Measurements from ENCODE around the gene UGT1A1.

Gene UGT1A1

DNA sequence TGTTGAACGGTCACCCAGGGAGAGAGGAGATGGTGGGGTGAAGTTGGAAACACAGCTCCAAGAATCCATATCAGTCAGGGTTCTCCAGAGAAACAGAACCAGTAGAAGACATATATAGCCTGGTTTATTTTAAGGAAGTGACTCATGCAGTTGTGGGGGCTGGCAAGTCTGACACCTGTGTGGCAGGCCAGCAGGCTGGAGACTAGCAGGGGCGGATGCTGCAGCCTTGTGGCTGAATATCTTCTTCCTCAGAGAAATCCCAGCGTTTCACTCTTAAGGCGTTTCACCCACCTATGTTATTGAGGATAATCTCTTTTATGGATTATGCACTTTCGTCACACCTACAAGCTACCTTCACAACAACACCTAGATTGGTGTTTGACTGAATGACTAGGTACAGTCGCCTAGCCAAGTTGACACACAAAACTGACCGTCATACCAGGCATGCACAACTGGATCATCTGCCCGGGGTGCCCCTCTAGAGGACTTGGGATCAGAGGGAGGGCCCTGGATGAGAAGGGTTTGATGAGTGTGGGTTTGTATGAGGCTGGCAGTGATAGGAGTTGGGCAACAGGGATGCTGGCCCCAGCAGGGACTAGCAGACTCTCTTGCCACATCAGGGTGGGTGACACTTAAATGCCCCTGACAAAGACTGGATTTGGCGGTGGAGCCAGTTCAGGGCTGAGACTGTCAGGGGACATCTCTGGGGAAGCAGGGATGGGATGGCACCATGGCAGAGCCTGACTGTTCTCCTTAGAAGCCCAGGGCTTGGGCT, 41.5 kb downstream of the UGT1A1 start:
- Histone ChIP-seq H3K9me3 (ENCODE audit: control insufficient read depth, insufficient read depth, low read length) (no peaks in the 10 kb centered on the region), H3K9ac (ENCODE audit: low read depth, low read length) (no peak overlapping the region), H3K36me3 (ENCODE audit: control insufficient read depth, insufficient read depth, low read length) (no peaks in the 10 kb centered on the region), H3K4me1 (ENCODE audit: control insufficient read depth, insufficient read depth, low read length) (no peaks in the 10 kb centered on the region), H3K4me3 (ENCODE audit: low read depth, low read length) (no peak overlapping the region), H3K27me3 (ENCODE audit: control insufficient read depth, insufficient read depth, low read length) (no peaks in the 10 kb centered on the region)

DNA sequence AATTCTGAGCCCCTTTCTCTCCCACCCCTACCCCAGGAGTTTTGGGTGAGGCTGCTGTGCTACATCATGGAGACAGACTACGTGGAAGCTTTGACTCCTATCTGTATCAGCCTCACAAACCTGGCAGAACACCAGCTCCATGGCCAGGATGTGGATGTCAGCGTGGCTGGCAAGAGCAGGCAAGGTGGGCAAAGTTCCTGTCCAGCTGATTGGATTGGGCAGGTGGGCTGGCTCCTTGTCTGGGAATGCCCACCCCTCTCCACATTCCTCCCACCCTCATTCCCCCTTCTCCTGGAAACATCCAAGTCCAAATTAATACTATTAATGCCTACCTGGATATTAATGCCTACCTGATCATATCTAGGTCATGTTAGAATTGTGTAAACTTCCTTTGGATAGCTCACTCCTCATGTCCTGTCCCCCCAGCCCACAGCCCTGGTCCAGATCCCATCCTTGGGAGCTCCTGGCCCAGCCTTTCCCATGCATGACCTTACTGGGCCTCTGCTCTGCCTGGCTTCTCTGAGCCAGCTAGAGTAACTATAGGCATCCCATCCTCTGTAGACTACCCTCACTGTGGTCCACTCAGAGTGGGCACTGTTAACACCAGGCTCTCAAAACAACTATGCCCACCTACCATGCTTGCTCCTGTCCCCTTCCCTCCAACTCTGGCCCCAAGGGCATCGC, 42.2 kb downstream of the UGT1A1 start:
- H3K9ac ChIP-seq (ENCODE audit: low read depth, low read length): no peak overlapping the region
- H3K36me3 ChIP-seq (ENCODE audit: control insufficient read depth, insufficient read depth, low read length): no peaks in the 10 kb centered on the region
- no peaks in the 10 kb centered on the region for H3K27me3 ChIP-seq (ENCODE audit: control insufficient read depth, insufficient read depth, low read length)
- no peaks in the 10 kb centered on the region for H3K4me1 ChIP-seq (ENCODE audit: control insufficient read depth, insufficient read depth, low read length)
- no peaks in the 10 kb centered on the region for H3K9me3 ChIP-seq (ENCODE audit: control insufficient read depth, insufficient read depth, low read length)
- H3K4me3 ChIP-seq (ENCODE audit: low read depth, low read length): no peak overlapping the region

DNA sequence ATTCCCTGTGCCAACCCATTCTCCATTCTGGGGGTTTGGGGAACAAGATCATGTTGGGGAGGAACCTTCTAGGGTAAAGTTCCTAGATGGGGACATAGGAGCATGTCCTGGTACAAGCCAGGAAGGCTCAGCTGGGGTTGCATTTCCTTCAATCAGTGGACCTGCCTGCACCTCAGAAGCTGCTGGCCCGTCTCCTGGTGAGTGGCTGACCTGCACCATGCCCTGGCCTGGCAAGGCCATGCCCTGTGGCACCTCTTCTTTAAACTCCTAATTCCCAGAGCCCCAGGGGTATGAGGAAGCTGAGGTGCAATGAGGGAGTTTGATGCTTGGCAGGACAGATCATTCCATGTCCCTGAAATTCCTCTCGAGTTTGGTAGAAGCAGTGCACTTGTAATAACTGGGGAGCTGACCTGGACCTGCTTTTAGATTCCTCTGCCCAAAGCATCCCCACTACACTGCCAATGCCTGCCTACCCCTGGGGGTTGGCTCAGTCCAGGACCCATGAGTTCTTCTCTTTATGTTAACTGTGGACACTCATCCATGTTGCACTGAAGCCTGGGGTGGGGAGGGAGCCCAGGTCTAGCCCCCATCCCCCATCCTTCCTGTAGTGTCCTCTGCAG, 43.3 kb downstream of the UGT1A1 start:
- H3K27me3 ChIP-seq (ENCODE audit: control insufficient read depth, insufficient read depth, low read length): no peaks in the 10 kb centered on the region
- no peaks in the 10 kb centered on the region for H3K4me1 ChIP-seq (ENCODE audit: control insufficient read depth, insufficient read depth, low read length)
- H3K9me3 ChIP-seq (ENCODE audit: control insufficient read depth, insufficient read depth, low read length): no peaks in the 10 kb centered on the region
- H3K9ac ChIP-seq (ENCODE audit: low read depth, low read length): no peak overlapping the region
- H3K36me3 ChIP-seq (ENCODE audit: control insufficient read depth, insufficient read depth, low read length): no peaks in the 10 kb centered on the region
- no peak overlapping the region for H3K4me3 ChIP-seq (ENCODE audit: low read depth, low read length)

DNA sequence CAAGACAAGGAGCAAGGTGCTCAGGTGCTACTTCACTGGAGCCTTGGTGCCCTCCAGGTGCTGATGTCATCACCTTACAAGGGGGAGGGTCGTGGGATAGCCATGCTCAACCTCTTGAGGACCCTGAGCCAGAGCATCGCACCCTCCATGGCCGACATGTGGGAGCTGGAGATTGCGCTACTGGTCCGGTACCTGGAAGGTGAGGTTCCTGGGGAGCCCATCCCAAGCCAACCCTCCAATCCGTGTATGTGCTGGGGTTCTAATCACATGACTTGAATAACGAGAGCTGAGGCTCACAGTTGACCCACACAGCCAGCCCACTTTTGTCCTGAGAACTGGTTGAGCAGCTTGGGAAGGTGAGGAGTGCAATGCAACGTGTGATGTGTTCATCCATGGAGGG, 43.9 kb downstream of the UGT1A1 start:
- Histone ChIP-seq H3K9me3 (ENCODE audit: control insufficient read depth, insufficient read depth, low read length) (no peaks in the 10 kb centered on the region), H3K9ac (ENCODE audit: low read depth, low read length) (no peak overlapping the region), H3K4me3 (ENCODE audit: low read depth, low read length) (no peak overlapping the region), H3K36me3 (ENCODE audit: control insufficient read depth, insufficient read depth, low read length) (no peaks in the 10 kb centered on the region), H3K4me1 (ENCODE audit: control insufficient read depth, insufficient read depth, low read length) (no peaks in the 10 kb centered on the region), H3K27me3 (ENCODE audit: control insufficient read depth, insufficient read depth, low read length) (no peaks in the 10 kb centered on the region)

DNA sequence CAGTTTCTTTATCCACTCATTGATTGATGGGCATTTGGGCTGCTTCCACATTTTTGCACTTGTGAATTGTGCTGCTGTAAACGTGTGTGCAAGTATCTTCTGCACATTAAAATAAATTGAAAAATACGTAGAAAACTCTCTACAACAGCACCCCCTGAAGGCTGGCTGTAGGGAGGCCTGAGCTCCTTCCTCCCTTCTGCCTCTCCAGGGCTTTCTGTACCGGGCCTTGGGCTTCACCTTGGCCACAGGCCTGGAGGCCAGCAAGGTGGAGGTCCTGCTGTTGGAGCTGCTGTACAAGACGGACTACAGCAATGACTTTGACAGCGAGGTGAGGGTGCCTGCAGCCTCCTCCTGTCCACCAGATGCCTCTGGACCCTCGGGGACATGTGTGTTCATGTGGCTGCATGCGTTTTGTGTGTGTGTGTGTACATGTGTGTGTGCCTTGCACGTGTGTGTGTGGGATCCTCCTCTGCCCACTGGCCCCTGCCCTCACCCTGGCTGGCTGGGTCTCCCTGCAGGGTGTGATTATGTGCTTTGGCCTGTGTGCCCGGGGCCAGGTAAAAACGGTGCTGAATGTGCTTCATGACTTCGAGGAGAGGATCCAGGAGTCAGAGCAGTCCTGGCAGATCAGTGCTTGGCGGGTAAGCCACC, 47.3 kb downstream of the UGT1A1 start:
- H3K9ac ChIP-seq (ENCODE audit: low read depth, low read length): no peak overlapping the region
- H3K4me3 ChIP-seq (ENCODE audit: low read depth, low read length): no peak overlapping the region
- H3K27me3 ChIP-seq (ENCODE audit: control insufficient read depth, insufficient read depth, low read length): no peaks in the 10 kb centered on the region
- no peaks in the 10 kb centered on the region for H3K36me3 ChIP-seq (ENCODE audit: control insufficient read depth, insufficient read depth, low read length)
- no peaks in the 10 kb centered on the region for H3K4me1 ChIP-seq (ENCODE audit: control insufficient read depth, insufficient read depth, low read length)
- H3K9me3 ChIP-seq (ENCODE audit: control insufficient read depth, insufficient read depth, low read length): no peaks in the 10 kb centered on the region

DNA sequence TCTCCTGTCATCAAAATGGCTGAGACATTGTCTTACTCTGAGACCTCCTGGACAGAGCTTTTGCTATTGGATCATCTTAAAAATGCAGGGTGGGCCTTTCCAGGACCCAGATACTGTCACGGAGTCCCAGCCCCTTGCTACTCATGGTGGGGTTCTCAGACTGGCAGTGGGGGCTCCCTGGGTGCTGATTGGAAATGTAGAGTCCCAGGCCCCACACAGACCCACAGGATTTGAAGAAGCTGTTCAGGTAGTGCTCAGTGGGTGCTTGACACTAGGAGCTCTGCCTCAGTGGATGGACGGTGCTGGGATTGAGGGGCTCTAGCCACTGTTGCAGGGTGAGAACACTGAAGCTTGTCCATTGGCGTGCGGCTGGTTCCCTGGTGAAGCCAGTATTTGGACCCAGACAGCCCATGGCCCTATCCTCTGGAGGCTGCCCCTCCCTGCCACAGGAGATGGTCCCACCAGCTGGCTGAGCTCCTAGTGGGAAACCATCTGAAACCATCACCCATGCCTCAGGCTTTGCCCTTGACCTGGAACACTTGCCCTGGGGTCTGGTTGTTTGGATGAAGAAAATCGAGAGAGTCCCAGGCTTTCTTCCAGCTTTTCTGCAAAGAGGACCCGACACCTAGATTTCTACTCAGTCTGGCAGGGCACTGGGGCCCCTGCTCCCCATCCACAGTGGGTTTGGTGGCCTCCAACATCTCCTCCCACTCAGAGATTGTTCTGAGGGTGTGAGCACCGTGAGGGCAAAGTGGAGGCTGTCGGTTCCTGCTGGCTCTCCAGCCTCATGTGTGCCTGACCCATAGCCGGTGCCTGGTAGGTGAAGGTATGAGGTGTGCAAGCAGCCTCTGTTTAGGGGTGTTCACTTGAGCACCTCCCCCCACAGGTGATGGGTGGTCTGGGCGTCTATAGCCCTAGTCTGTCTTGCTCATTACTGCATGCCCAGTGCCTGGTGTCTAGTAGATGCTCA, 48.2 kb downstream of the UGT1A1 start:
- Histone ChIP-seq H3K9me3 (ENCODE audit: control insufficient read depth, insufficient read depth, low read length) (no peaks in the 10 kb centered on the region), H3K4me1 (ENCODE audit: control insufficient read depth, insufficient read depth, low read length) (no peaks in the 10 kb centered on the region), H3K9ac (ENCODE audit: low read depth, low read length) (no peak overlapping the region), H3K4me3 (ENCODE audit: low read depth, low read length) (no peak overlapping the region), H3K27me3 (ENCODE audit: control insufficient read depth, insufficient read depth, low read length) (no peaks in the 10 kb centered on the region), H3K36me3 (ENCODE audit: control insufficient read depth, insufficient read depth, low read length) (no peaks in the 10 kb centered on the region)

DNA sequence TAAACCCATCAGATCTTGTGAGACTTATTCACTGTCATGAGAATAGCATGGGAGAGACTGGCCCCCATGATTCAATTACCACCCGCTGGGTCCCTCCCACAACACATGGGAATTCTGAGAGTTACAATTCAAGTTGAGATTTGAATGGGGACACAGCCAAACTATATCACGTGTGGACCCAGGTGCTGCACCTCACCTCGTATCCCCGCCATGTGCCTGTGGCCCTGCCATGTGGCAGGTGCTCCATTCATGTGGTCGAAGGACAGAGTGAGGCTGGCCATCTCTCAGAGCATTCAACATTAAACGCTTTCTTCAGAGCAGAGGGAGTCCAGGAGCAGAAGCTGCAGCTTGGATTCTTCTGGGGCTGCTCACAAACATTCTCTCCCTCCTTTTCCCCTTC, 50.3 kb downstream of the UGT1A1 start:
- H3K9me3 ChIP-seq (ENCODE audit: control insufficient read depth, insufficient read depth, low read length): no peaks in the 10 kb centered on the region
- H3K27me3 ChIP-seq (ENCODE audit: control insufficient read depth, insufficient read depth, low read length): no peaks in the 10 kb centered on the region
- no peaks in the 10 kb centered on the region for H3K4me1 ChIP-seq (ENCODE audit: control insufficient read depth, insufficient read depth, low read length)
- no peak overlapping the region for H3K9ac ChIP-seq (ENCODE audit: low read depth, low read length)
- no peak overlapping the region for H3K4me3 ChIP-seq (ENCODE audit: low read depth, low read length)
- no peaks in the 10 kb centered on the region for H3K36me3 ChIP-seq (ENCODE audit: control insufficient read depth, insufficient read depth, low read length)

DNA sequence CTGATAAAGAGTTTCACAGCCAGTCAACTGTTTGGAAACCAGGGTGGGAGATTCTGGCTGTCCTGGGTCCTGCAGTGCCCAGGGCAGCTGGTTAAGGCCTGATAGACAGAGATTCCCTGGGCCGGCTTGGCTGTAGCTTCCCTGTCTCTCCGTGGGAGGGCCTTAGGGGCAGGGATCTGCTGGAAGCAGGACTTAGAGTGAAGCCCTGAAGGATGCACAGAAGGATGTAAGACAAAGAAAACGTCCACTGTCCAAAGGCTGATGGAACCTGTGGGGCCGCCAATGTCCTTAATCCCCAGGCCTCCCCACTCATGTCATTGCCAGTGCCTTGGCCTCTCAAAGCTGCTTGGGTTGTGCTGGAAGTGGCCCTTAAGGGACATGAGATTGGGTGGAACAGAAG, 51.0 kb downstream of the UGT1A1 start:
- no peaks in the 10 kb centered on the region for H3K27me3 ChIP-seq (ENCODE audit: control insufficient read depth, insufficient read depth, low read length)
- H3K4me1 ChIP-seq (ENCODE audit: control insufficient read depth, insufficient read depth, low read length): no peaks in the 10 kb centered on the region
- no peak overlapping the region for H3K4me3 ChIP-seq (ENCODE audit: low read depth, low read length)
- H3K9me3 ChIP-seq (ENCODE audit: control insufficient read depth, insufficient read depth, low read length): no peaks in the 10 kb centered on the region
- H3K9ac ChIP-seq (ENCODE audit: low read depth, low read length): no peak overlapping the region
- no peaks in the 10 kb centered on the region for H3K36me3 ChIP-seq (ENCODE audit: control insufficient read depth, insufficient read depth, low read length)

DNA sequence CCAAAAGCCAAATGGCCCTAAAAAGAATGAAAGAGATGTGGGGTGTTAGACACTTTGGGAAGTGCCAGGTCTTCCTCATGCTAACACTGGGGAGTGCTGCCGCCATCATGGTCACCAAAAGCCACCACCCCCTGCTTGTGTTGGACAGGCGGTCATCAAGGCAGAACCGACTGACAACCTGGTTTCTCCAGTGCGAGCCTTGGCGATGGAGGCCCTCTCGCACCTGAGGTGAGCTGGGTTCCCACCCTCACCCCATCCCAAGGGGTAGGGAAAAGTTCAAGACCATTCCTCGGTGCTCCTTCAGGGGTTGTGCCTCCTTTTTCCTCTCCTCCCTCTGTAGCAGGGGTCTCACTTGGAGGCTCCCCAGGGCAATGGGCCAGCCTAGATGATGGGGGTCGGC, 51.7 kb downstream of the UGT1A1 start:
- H3K9ac ChIP-seq (ENCODE audit: low read depth, low read length): no peak overlapping the region
- no peaks in the 10 kb centered on the region for H3K9me3 ChIP-seq (ENCODE audit: control insufficient read depth, insufficient read depth, low read length)
- no peaks in the 10 kb centered on the region for H3K27me3 ChIP-seq (ENCODE audit: control insufficient read depth, insufficient read depth, low read length)
- H3K36me3 ChIP-seq (ENCODE audit: control insufficient read depth, insufficient read depth, low read length): no peaks in the 10 kb centered on the region
- H3K4me3 ChIP-seq (ENCODE audit: low read depth, low read length): no peak overlapping the region
- H3K4me1 ChIP-seq (ENCODE audit: control insufficient read depth, insufficient read depth, low read length): no peaks in the 10 kb centered on the region

DNA sequence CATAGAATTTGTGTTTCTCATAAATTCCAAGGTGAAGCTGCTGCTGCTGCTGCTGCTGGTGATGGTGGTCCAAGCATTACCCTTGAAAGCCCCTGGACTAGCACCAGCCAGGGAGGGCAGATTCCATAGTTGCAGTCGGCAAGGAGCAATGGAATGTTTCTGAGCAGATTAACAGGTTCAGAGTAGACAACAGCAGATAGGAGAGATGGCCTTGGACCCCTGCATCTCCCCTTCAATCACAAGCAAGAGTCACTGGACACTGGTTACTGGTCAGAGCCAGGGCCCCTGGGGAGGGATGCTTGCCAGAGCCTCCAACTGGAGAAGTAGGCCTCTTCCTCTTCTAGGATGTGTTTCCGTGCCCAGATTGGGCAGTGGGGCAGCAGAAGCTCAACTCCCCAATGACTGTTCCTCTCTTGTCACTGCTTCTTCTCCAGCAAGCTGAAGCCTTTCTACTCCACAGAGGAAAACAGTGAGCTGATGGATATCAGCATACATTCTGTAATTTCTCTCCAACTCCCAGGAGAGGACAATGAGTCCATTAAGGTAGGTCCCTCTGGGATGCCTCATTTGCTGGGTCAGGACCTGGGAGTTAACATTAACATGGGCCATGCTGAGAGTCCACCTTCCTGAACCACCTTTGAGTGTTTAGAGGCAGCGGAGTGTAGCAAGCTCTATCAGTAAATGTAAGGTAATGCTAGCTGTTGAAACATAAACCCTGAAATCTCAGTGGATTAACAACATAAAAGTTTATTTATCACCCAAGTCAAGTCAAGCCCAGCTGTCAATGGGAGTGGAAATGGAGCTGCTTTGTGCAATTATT, 53.4 kb downstream of the UGT1A1 start:
- Histone ChIP-seq H3K9me3 (ENCODE audit: control insufficient read depth, insufficient read depth, low read length) (no peaks in the 10 kb centered on the region), H3K36me3 (ENCODE audit: control insufficient read depth, insufficient read depth, low read length) (no peaks in the 10 kb centered on the region), H3K27me3 (ENCODE audit: control insufficient read depth, insufficient read depth, low read length) (no peaks in the 10 kb centered on the region), H3K4me1 (ENCODE audit: control insufficient read depth, insufficient read depth, low read length) (no peaks in the 10 kb centered on the region), H3K4me3 (ENCODE audit: low read depth, low read length) (no peak overlapping the region), H3K9ac (ENCODE audit: low read depth, low read length) (no peak overlapping the region)
